ENCODE data around the gene SLC38A7.

The SLC38A7 gene

GRCh38 chr16:58651965-58652348 is 32.6 kb downstream of the SLC38A7 start:
- TF ChIP-seq, protein P1, sequence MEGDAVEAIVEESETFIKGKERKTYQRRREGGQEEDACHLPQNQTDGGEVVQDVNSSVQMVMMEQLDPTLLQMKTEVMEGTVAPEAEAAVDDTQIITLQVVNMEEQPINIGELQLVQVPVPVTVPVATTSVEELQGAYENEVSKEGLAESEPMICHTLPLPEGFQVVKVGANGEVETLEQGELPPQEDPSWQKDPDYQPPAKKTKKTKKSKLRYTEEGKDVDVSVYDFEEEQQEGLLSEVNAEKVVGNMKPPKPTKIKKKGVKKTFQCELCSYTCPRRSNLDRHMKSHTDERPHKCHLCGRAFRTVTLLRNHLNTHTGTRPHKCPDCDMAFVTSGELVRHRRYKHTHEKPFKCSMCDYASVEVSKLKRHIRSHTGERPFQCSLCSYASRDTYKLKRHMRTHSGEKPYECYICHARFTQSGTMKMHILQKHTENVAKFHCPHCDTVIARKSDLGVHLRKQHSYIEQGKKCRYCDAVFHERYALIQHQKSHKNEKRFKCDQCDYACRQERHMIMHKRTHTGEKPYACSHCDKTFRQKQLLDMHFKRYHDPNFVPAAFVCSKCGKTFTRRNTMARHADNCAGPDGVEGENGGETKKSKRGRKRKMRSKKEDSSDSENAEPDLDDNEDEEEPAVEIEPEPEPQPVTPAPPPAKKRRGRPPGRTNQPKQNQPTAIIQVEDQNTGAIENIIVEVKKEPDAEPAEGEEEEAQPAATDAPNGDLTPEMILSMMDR (IDR thresholded peaks at IDR 0.05; ENCODE audit: control insufficient read depth, insufficient read depth, low read depth, low read length, missing control alignments) = no peak
- no peak overlapping the region for H3K4me3 ChIP-seq (ENCODE audit: control insufficient read depth, low read depth, low read length)
- no peak for DNase-seq (ENCODE audit: low read depth)

DNA sequence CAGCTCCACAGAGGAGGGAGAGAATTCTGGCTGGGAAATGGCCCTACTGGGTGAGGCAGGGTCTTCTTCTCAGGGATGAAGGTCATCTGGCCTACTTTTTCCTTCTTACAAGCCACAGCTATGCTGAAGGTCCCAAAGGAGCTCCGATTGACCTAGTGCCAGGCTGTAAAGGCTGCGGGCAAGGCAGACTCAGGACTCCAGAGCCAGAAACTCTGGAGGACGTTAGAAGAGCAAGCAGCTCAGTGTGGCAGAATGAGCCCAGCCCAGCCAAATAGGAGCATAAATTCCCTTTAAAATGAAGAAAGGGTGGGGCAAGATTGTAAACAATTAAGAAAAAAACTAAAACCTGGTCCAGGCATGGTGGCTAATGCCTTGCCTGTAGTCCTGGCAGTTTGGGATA is 34.9 kb downstream of the SLC38A7 start:
- DNase-seq (ENCODE audit: low read depth) = no peak
- TF ChIP-seq, protein P1 (IDR thresholded peaks at IDR 0.05; ENCODE audit: control insufficient read depth, insufficient read depth, low read depth, low read length, missing control alignments) = no peak
- H3K4me3 ChIP-seq (ENCODE audit: control insufficient read depth, low read depth, low read length) = no peak overlapping the region

GRCh38 chr16:58647107-58647506 is 37.5 kb downstream of the SLC38A7 start:
- TF ChIP-seq, protein P1 (IDR thresholded peaks at IDR 0.05; ENCODE audit: control insufficient read depth, insufficient read depth, low read depth, low read length, missing control alignments) = no peak
- H3K4me3 ChIP-seq (ENCODE audit: control insufficient read depth, low read depth, low read length) = no peak overlapping the region
- no peak for DNase-seq (ENCODE audit: low read depth)

- TF ChIP-seq, protein P1 (IDR thresholded peaks at IDR 0.05; ENCODE audit: control insufficient read depth, insufficient read depth, low read depth, low read length, missing control alignments) = no peak
- no peak overlapping the region for H3K4me3 ChIP-seq (ENCODE audit: control insufficient read depth, low read depth, low read length)
- no peak for DNase-seq (ENCODE audit: low read depth)
Observed at GRCh38 chr16:58644765-58645487, 39.6 kb downstream of the SLC38A7 start.

- TF ChIP-seq, protein P1 (IDR thresholded peaks at IDR 0.05; ENCODE audit: control insufficient read depth, insufficient read depth, low read depth, low read length, missing control alignments) = no peak
- H3K4me3 ChIP-seq (ENCODE audit: control insufficient read depth, low read depth, low read length) = no peak overlapping the region
- no peak for DNase-seq (ENCODE audit: low read depth)
Observed at GRCh38 chr16:58644108-58644507, 40.5 kb downstream of the SLC38A7 start.

DNA sequence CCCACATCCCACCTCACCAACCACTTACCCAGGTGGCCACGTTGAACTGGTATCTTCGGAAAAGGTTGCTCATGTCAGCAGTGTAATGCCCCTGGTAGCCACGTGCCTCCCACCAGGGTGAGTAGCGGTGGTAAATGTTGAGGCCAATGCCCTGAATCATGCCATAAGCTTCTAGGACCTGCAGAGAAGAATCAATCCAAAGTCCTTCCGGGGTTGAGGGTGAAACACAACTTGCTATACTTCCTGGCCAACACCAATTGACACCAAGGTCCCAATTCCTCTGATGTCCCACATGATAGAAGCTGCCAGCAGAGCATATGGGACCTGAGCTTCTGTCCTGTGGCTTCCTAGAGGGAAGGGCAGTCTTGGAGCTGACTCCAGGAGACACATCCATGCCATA is 43.6 kb downstream of the SLC38A7 start:
- H3K4me3 ChIP-seq (ENCODE audit: control insufficient read depth, low read depth, low read length) = no peak overlapping the region
- no peak for DNase-seq (ENCODE audit: low read depth)
- TF ChIP-seq, protein P1 (IDR thresholded peaks at IDR 0.05; ENCODE audit: control insufficient read depth, insufficient read depth, low read depth, low read length, missing control alignments) = no peak

All from AG09309 (cell line).